ENCODE results near the gene HCK.

GRCh38 chr20:32007787-32008616 is 44.0 kb upstream of the HCK start:
- TF ChIP-seq, protein P1, sequence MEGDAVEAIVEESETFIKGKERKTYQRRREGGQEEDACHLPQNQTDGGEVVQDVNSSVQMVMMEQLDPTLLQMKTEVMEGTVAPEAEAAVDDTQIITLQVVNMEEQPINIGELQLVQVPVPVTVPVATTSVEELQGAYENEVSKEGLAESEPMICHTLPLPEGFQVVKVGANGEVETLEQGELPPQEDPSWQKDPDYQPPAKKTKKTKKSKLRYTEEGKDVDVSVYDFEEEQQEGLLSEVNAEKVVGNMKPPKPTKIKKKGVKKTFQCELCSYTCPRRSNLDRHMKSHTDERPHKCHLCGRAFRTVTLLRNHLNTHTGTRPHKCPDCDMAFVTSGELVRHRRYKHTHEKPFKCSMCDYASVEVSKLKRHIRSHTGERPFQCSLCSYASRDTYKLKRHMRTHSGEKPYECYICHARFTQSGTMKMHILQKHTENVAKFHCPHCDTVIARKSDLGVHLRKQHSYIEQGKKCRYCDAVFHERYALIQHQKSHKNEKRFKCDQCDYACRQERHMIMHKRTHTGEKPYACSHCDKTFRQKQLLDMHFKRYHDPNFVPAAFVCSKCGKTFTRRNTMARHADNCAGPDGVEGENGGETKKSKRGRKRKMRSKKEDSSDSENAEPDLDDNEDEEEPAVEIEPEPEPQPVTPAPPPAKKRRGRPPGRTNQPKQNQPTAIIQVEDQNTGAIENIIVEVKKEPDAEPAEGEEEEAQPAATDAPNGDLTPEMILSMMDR (IDR thresholded peaks at IDR 0.05; ENCODE audit: insufficient read depth, low read length, poor library complexity, severe bottlenecking) = no peak
- no peak for TF ChIP-seq EZH2phosphoT487 (conservative IDR thresholded peaks at IDR 0.05; ENCODE audit: low read length)
